Putamen (tissue), 1 donor: Measurements from ENCODE around the gene OLFM2.

Source experiments
- DNase-seq: peaks from one replicate; pipeline ENCODE4 v3.0.0-alpha.2; 2016; ENCODE audit warnings: low spot score

OLFM2 gene

DNA sequence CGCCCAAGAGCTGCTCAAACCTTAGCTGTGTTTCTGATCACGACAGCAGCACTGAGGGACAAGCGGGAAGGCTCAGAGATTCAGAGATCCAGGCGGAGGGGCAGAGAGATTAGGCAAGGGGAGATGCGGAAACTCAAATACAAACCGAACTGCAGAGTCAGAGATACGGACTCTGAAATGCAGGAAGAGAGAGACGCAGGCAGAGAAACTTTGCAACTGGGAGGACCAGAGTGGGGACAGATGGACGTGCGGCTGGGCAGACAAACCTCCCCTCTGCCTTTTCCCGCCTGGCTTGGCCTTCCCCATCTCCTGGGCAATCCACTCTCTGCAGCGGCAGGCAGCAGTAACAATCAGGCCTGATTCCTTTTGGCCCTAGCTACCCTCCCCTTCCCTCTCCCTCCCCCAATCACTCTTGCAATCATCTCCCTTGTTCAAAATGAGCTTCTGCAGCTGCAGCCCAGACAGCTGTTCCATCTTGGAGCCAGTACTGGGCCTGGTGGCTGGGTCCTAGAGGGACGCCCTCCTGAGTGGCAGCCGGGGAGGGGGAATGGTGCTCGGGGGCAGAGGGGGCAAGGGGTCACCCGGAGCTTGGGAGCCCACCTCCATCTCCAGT, 29.7 kb downstream of the OLFM2 start:
- DNase-seq = no peak

DNA sequence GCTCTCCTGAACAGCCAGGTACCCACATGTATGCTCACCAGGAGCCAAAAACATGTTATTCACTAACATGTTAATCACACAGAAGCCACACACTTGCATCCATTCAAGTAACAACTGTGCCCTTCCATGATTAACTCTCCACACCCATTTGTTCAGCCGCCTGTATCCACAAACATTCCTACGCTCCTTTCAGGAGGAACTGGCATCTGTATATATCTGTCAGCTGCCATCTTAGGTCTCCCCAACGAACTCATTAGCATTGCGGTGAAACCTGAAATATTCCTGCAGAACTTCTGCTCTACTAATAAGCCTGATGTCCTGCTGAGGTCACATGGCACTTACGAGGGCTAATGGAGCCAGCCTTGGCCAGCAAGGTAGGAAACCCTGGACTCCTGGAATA, 33.0 kb downstream of the OLFM2 start:
- no peak for DNase-seq

DNA sequence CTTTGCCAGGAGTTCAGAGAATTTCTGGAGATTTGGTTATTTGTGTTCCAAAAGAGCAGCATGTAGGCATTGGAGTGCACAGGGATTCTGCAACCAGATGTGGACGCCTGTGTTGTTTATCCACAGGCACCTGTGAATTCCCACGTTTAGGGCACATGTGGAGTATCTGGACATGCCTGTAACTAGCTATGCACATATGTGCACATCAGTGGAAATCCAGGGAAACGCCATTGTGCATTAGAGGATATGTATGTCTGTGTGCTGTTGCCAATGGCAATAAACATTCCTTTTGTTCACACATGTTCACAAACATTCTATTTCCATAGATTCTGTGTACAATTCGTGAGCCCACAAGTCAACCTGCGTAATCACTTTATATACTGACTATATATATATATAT, 34.7 kb downstream of the OLFM2 start:
- no peak for DNase-seq

DNA sequence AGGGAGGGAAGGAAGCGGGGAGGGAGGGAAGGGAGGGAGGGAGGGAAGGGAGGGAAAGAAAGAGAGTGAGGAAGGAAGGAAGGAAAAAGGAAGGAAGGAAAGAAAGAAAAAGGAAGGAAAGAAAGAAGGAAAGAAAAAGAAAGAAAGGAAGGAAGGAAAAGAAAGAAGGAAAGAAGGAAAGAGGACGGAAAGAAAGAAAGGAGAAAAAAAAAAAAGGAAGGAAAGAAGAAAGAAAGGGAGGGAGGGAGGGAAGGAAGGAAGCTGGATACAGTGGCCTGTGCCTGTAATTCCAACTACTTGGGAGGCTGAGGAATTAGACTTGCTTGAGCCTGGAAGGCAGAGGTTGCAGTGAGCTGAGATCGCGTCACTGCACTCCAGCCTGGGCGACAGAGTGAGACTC, 35.3 kb downstream of the OLFM2 start:
- no peak for DNase-seq

DNA sequence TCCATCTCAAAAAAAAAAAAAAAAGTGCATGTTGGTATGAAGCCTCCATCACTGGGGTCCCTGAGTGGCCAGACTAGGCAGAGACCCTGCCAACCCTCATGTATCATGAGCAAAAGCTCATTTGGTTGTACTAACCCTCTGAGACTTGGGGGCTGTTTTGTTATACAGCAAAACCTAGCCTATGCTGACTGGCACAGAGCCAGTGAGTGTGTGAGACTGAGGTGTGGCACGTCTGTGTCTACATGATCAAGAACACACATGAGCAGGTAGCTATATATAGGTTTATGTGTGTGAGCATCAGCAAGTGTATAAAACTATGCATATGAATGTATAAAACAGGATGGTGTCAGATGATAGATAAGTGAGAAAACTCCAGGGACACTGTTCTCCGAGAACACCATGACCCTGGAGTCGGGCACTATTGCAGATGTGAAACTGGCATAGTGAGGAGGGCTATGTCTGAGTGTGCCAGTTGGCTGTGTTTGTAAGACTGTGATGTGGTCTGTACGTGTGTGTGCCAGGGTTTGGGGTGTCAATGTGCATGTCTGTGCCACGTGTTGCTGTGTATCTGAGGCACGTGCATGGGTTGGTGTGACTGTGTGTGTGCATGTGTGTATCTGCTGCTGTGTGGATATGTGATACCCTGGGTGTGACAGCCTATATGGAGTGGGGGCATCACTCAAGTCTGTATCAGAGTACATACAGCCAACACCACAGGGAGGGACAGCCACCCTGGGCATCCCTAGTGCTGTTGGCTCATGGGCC, 44.5 kb downstream of the OLFM2 start:
- no peak for DNase-seq

DNA sequence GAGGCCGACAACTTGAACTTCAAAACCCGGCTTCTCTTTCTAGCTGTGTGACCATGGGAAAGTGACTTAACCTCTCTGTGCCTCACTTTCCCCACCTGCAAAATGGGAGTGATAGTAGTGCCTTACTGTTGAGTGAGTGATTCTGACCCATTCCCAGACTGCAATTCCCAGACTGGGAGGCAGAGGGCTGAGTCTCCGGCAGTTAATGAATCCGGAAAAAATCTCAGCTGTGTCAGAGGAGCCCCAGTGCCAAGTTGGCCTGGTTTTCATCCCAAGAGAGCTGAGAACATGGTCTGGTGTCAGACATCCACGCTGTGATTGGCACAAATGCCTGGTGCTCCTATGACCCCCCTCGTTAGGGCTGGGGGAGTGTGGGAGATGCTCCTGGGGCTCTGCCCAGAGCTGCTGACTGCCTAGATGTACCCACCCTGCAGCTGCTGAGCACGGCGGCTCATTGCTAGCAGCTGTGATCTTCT, 51.2 kb downstream of the OLFM2 start:
- peak; percentile 42 for DNase-seq

DNA sequence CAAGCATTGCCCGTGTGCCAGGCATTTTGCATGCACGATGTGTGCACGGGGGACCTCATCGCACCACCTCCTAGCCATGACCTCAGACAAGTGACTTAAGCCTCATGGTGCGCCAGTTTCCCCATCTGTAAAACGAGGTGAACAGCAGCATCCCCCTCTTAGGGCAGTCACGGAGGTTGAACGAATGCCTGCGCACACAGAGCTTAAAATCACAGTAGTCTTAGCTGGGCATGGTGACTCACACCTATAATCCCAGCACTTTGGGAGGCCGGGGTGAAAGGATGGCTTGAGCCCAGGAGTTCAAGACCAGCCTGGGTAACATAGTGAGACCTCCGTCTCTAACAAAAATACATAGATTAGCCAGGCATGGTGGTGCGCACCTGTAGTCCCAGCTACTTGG, 52.6 kb downstream of the OLFM2 start:
- DNase-seq = no peak

DNA sequence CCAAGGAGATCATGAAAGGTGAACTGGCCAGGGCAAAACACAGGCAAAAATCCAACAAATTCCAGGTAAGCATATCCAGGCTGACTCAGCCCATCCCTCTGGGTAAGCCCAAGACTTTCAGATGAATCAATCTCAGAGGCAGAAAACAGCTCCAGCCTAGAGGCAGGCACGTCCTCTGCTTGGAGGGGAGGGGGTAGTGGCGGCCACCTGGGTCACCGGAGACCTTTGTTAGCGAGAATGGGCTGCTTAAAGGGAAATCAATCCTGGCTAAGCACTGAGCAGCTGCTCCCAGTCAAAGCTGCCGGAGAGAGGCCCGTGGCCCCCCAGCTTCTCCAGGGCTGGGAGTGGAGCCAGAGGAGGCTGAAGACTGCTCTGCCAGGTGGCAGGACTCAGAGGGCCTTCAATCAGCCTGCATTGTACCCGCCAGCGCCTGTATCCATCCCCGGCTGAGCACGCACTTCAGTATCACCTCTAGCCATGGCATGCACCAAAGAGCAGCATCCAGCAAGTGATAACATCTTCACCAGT, 53.0 kb downstream of the OLFM2 start:
- no peak for DNase-seq

DNA sequence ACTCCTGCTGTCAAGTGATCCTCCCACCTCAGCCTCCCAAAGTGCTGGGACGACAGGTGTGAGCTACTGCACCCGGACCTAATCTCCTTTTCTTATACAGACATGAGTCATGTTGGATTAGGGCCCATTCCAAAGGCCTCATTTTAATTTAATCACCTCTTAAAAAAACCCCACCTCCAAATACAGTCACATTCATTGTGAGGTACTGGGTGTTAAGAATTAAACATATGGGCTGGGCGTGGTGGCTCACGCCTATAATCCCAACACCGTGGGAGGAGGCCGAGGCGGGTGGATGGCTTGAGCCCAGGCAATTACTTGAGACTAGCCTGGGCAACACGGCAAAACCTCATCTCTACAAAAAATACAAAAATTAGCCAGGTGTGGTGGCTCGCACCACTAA, 54.6 kb downstream of the OLFM2 start:
- DNase-seq = no peak

DNA sequence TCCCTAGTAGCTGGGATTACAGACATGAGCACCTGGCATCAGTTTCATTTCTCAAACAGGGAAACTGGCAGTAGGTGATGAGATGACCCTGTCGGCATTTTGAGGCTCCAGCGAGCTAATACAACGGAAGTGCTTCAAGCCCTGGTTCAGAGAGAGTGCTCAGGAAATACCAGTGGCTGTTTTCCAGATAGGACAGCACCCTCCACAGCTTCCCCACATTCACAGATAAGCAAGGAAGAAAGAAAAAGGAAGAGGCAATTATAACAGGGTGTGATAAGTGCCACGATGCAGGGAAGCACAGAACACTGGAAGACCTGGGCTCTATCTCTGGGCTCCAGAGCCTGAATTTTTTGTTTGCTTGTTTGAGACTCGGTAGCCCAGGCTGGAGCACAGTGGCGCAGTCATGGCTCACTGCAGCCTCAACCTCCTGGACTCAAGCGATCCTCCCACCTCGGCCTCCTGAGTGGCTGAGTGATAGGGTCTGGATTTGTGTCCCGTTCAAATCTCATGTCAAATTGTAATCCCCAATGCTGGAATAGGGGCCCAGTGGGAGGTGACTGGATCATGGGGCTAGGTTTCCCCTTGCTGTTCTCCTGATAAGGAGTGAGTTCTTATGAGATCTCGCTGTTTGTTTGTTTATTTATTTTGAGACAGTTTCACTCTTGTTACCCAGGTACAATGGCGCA, 57.7 kb downstream of the OLFM2 start:
- DNase-seq = no peak

DNA sequence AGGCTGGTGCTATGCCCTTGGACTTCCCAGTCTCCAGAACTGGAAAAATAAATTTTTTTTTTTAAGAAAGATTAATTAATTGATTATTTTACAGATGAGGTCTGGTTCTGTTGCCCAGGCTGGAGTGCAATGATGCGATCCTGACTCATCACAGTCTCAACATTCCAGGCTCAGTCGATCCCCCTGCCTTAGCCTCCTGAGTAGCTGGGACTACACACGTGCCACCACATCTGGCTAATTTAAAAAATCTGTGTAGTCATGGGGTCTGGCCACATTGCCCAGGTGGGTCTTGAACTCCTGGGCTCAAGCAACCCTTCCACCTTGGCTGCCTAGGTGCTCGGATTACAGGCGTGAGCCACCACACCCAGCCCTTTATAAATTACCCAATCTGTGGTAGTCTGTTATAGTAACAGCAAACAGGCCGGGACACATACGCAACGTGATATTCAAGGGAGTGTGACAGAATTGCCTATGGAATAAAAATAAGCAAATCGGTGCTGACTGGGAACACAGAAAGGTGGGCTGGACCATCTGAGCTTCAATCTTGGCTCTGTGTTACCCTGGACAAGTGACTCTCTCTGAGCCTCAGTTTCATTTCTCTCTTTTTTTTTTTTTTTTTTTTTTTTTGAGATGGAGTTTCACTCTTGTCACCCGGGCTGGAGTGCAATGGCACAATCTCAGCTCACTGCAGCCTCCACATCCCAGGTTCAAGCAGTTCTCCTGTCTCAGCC, 58.4 kb downstream of the OLFM2 start:
- no peak for DNase-seq

DNA sequence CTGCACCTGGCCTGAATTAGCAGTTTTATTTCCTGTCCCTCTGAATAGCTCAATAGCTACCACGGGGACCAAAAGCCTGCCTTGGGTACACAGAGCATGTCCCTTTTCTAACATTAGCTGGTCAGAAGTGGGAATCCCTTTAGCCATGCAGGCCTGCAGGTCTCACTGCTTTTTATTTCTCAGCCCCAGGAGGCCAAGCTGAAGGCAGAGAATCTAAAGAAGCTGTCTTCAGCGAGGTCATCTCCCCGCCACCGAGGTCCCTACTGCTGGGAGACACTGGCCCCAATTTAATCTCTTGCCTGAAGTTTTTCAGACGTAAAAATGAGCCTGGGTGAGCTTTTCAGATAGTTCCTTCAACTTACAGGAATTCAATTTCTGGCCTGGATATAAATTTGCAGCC, 60.5 kb downstream of the OLFM2 start:
- DNase-seq = no peak

DNA sequence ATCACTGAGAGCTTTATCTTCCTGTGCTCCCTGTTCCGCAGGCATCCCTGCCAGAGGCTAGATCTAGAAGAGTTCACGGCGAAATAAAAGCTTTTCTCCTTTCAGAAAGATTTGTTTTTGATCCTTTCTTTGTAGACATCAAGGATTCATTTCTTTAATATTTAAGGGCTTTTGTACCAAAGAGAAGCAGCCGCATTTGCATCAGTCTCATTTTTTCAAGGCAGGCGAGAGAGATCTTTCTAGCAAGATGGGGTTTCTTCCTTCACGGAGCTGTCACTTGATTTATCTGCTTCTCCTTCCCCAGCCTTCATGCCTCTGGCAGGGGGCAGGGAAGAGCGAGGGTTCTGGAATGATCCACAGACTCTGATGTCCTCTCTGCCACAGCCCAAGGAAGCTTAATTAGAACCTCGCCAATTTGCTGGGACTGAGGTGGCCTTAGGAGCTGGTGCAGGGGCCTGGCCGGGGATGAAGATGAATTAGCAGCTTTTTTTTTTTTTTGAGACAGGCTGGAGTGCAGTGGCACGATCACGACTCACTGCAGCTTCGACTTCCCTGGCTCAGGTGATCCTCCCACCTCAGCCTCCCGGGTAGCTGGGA, 61.2 kb downstream of the OLFM2 start:
- no peak for DNase-seq

DNA sequence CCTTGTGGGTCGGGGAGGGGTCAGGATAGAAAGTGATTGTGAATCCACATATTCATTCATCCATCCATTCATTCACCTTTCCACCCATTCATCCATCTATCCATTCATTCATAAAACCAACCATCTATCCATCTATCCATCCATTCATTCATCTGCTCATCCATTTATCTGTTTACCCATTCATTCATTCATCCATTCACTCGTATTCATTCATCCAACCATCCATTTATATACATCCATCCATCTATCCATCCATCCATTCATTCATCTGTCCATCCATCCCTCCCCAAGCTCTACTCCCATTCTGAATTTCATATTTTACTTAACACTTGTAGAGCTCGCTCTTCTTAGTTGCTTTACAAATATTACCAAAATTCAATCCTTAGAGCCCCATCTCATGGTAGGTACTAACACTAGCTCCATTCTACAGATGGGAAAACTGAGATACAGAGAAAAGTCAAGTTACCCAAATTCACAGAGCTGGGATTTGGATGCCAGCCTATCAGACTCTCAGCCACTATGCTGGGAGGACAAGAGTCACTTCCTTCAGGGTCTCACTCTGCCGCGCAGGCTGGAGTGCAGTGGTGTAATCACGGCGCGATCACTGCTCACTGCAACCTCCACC, 63.6 kb downstream of the OLFM2 start:
- no peak for DNase-seq

DNA sequence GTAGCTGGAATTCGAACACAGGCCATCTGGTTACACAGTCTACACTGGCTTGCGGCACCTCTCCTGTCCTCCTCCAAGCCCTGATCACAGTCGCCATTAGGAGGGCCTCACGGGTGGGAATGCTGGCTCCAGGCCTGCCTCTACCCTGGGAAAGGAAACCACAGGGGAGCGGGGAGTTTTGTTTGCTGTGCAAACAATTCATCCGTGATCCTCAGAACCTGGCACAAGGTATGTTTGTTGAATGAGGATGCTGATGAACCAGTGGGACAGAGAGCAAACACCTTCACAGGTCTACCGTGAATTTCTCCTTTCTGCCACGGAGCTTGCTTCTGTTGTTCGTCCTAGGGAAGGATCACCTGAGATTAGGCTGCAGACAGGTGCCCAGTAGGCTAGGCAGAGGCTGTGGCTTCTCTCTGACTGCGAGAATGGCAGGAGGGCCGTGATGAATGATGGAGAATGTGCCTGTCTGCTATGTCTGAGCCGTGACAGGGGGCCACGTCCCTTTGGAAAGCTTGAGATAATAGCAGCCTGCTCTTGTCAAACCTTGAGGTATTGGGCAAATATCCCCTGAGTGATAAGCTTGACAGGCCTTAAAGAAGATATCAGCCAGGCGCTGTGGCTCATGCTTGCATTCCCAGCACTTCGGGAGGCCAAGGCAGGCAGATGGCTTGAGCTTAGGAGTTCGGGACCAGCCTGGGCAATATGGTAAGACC, 64.5 kb downstream of the OLFM2 start:
- no peak for DNase-seq

DNA sequence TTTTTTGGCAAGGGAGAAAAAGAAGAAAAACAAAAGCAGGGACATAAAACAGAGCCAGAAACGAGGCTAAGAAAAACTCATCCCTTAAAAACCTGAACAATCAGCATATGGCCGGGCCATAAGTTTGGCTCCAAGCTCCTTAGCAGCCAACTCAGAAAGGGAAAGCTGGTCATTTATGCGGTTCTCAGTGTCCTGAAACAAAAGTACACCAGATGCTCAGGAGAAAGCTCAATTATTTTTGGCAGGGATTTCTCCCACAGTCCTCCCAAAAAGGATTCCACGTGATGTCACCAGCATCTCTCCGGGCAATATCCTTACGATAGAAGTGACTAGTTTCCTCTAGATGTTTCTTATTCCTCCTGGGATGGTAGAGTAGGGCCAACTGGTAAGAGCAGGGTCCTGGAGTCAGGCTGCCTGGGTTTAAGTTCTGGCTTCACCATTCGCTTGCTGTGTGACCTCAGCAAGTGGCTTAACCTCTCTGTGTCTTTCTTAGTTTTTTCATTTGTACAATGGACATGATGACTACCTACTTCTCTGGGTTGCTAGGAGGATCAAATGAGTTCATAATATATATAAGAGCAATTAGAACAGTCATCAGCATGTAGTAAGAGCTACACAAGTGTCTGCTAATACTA, 67.2 kb downstream of the OLFM2 start:
- no peak for DNase-seq

DNA sequence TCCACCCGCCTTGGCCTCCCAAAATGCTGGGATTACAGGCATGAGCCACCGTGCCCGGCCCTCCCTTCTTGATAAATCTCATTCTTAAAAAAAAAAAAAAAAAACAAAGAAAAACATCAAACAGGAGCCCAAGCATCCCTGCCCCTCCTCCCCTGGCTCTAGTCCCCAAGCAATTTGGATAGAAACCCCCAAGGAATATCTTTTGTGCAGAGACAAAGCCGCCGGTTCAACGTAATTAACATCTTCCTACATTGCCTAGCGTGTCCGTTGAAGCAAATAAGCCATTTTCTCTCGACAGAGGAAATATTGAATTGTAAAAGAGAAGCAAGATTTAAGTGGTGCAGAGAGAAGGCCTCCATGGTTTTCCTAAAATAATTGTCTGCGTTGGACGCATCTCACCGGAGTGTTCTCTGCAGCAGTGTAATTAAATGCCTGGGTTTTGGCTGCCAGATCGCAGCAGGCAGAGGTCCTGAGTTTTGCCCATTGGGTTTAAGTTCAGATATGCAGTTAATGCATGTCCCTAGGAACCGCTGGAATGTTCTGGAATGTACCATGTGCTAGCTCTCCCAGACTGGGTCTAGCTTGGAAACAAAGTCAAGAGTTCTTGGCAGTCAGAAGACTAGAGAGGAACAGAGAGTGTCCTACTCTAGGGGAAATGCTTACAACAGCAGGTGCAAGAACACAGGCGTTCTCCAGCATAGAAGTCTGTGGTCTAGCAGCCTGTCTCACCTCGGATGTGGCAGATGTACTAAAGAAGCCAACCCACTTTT, 70.4 kb downstream of the OLFM2 start:
- DNase-seq = no peak

DNA sequence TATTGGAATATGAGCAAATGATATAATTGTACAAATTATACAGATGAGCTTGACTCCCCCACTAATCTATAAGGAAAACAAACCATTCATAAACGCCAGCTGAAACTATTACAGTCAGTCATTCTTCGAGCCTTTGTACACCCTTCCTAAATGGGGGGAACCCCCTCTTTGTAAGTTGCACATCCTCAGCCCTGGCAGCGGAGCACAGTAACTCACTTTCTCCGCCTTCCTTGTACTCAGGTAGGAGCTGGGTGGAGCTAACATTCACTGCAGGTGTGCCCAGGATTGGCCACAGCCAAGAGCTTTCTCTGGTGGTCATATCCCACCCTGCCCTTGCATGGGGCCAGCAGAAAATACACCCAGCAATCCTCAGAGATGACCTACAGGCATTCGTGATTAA, 72.6 kb downstream of the OLFM2 start:
- DNase-seq = no peak

DNA sequence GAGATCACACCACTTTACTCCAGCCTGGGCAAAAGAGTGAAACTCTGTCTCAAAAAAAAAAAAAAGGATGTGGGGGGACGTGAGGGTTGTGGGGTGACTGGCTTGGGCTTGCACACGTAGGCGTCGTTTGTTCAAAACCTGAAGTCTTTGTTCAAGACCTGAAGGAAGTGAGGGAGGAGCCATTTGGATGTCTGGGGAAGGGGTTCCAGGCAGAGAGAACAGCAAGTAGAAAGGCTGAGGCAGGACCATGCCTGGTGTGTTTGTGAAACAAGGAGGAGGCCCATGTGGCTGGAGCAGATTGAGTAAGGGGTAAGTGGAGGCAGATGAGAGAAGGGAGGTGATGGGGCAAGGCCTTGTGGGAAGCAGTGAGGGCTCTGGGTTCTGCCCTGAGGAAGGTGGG, 73.4 kb downstream of the OLFM2 start:
- no peak for DNase-seq

DNA sequence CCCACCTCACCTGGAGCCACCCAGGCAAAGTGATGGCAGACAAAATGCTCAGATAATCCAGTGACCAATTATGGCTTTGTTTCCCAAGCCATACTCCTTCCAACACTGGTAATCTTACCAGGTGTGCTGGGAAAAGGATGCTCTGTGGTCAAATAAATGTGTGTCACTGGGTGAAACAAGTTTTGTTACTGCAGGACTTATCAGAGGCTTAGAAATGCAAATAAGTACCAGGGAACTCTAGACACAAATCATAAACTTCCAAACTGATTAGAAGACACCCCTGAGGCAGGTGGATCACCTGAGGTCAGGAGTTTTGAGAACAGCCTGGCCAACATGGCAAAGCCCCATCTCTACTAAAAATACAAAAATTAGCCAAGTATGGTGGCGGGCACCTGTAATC, 74.8 kb downstream of the OLFM2 start:
- DNase-seq = no peak
